ENCODE results near the gene ATP6V0B.
A peak's percentile ranks its signal among the peaks of the same experiment; 100 is the strongest.

The ATP6V0B gene

DNA sequence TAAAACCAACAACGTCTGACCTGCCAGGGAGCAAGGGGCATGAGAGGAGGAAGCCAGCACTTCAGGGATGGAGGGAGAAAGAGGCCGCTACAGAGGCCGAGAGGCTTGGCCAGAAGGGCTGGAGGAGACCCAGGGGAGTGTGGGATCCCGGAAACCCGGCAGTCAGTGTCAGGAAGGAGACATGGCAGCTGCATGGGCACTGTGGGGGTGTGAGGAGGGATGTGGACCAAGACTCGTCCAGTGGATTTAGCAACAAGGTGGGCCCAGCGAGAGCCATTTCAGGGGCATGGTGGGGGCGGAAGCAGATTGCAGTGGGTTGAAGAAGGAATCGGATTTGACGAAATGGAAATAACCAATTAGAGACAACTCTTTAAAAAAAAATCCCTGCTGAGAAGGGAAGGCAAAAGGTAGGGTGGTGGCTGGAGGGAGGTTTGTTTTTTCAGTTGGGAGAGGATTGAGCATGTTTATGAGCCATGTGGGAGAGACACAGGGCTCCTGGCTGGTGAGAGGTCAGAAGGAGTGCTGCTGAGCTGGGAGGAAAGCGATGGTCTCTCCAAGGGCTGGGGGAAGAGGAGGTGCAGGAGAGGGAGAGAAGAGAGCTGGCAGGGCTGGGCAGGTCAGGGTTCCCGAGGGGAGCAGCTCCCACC, 8.6 kb downstream of the ATP6V0B start:
- DNase-seq: no peak
- Histone ChIP-seq H3K4me3 (ENCODE audit: insufficient read depth, low read depth, low read length, poor library complexity, severe bottlenecking) (no peak overlapping the region), H3K36me3 (ENCODE audit: control insufficient read depth, insufficient read depth, low read length) (no peaks in the 10 kb centered on the region), H3K27ac (ENCODE audit: insufficient read depth, low read length, poor library complexity, severe bottlenecking) (no peak overlapping the region), H3K4me1 (ENCODE audit: control insufficient read depth, insufficient read depth, low read length, poor library complexity, severe bottlenecking) (peaks cover 13% of the 10 kb centered on the region), H3K9me3 (ENCODE audit: control insufficient read depth, low read length) (no peaks in the 10 kb centered on the region), H3K27me3 (replicated peaks; ENCODE audit: control insufficient read depth, insufficient read depth, low read length, poor library complexity, severe bottlenecking) (no peaks in the 10 kb centered on the region)

DNA sequence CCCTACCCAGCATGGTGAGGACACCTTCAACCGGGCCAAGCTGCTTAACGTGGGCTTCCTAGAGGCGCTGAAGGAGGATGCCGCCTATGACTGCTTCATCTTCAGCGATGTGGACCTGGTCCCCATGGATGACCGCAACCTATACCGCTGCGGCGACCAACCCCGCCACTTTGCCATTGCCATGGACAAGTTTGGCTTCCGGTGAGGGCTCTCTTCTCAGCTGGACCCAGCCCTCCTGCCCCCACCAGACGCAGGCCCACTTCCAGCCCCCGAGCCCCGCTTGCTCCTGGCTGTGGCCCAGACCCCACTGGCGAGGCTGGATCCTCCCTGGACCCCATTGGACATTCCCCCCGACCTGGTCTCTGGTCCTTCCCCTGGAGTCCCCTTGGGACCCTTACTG, 10.1 kb downstream of the ATP6V0B start:
- Histone ChIP-seq H3K9me3 (ENCODE audit: control insufficient read depth, low read length) (no peaks in the 10 kb centered on the region), H3K36me3 (ENCODE audit: control insufficient read depth, insufficient read depth, low read length) (no peaks in the 10 kb centered on the region), H3K27me3 (replicated peaks; ENCODE audit: control insufficient read depth, insufficient read depth, low read length, poor library complexity, severe bottlenecking) (no peaks in the 10 kb centered on the region), H3K4me3 (ENCODE audit: insufficient read depth, low read depth, low read length, poor library complexity, severe bottlenecking) (no peak overlapping the region), H3K27ac (ENCODE audit: insufficient read depth, low read length, poor library complexity, severe bottlenecking) (no peak overlapping the region), H3K4me1 (ENCODE audit: control insufficient read depth, insufficient read depth, low read length, poor library complexity, severe bottlenecking) (peaks cover 4% of the 10 kb centered on the region)
- DNase-seq: no peak

- Histone ChIP-seq H3K36me3 (ENCODE audit: control insufficient read depth, insufficient read depth, low read length) (no peaks in the 10 kb centered on the region), H3K9me3 (ENCODE audit: control insufficient read depth, low read length) (no peaks in the 10 kb centered on the region), H3K27ac (ENCODE audit: insufficient read depth, low read length, poor library complexity, severe bottlenecking) (no peak overlapping the region), H3K27me3 (replicated peaks; ENCODE audit: control insufficient read depth, insufficient read depth, low read length, poor library complexity, severe bottlenecking) (no peaks in the 10 kb centered on the region), H3K4me1 (ENCODE audit: control insufficient read depth, insufficient read depth, low read length, poor library complexity, severe bottlenecking) (peaks cover 1% of the 10 kb centered on the region), H3K4me3 (ENCODE audit: insufficient read depth, low read depth, low read length, poor library complexity, severe bottlenecking) (no peak overlapping the region)
- DNase-seq: no peak
Measured at GRCh38 chr1:43985984-43986595, 11.3 kb downstream of the ATP6V0B start.

- no peaks in the 10 kb centered on the region for H3K27me3 ChIP-seq (replicated peaks; ENCODE audit: control insufficient read depth, insufficient read depth, low read length, poor library complexity, severe bottlenecking)
- H3K4me1 ChIP-seq (ENCODE audit: control insufficient read depth, insufficient read depth, low read length, poor library complexity, severe bottlenecking): peaks cover 3% of the 10 kb centered on the region
- no peaks in the 10 kb centered on the region for H3K36me3 ChIP-seq (ENCODE audit: control insufficient read depth, insufficient read depth, low read length)
- H3K4me3 ChIP-seq (ENCODE audit: insufficient read depth, low read depth, low read length, poor library complexity, severe bottlenecking): no peak overlapping the region
- no peak for DNase-seq
- no peaks in the 10 kb centered on the region for H3K9me3 ChIP-seq (ENCODE audit: control insufficient read depth, low read length)
- no peak overlapping the region for H3K27ac ChIP-seq (ENCODE audit: insufficient read depth, low read length, poor library complexity, severe bottlenecking)
Measured at GRCh38 chr1:43986712-43987111, 12.0 kb downstream of the ATP6V0B start.

DNA sequence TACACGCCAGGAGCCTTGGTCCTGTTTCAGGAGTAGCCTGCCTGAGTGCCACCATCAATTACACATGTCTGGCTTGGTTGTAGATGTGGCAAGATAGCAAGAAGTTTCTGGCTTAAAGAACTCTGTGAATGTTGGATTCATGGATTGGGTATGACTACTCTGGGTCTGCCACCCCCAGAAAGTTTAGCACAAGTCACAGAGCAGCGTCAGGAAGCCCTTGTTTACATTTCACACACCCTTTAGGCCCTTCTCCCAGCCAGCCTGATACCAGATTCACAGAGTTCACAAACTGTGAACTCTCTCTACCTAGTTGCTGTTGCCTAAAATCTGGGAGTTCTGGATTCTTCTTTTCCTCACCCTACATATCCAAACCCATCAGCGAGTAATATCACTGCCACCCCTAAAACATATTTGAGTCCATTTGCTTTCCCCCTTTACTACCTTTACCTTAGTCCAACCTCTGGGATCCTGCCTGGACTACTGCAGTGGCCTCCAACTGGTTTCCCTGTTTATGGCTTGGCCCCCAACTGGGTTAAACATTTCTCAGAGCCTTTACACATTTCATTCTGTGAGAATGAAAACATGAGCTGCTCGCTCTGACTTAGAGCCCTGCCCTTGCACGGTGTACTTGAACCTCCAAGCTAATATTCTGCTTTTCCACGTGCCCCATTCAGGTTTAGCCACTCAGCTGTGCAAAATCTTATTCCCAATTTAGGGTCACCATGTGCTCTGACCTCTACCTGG, 12.6 kb downstream of the ATP6V0B start:
- Histone ChIP-seq H3K27ac (ENCODE audit: insufficient read depth, low read length, poor library complexity, severe bottlenecking) (no peak overlapping the region), H3K9me3 (ENCODE audit: control insufficient read depth, low read length) (no peaks in the 10 kb centered on the region), H3K36me3 (ENCODE audit: control insufficient read depth, insufficient read depth, low read length) (no peaks in the 10 kb centered on the region), H3K27me3 (replicated peaks; ENCODE audit: control insufficient read depth, insufficient read depth, low read length, poor library complexity, severe bottlenecking) (no peaks in the 10 kb centered on the region), H3K4me1 (ENCODE audit: control insufficient read depth, insufficient read depth, low read length, poor library complexity, severe bottlenecking) (peaks cover 8% of the 10 kb centered on the region), H3K4me3 (ENCODE audit: insufficient read depth, low read depth, low read length, poor library complexity, severe bottlenecking) (no peak overlapping the region)
- no peak for DNase-seq

GRCh38 chr1:43990271-43991199, 15.8 kb downstream of the ATP6V0B start:
- DNase-seq: no peak
- Histone ChIP-seq H3K9me3 (ENCODE audit: control insufficient read depth, low read length) (no peaks in the 10 kb centered on the region), H3K36me3 (ENCODE audit: control insufficient read depth, insufficient read depth, low read length) (no peaks in the 10 kb centered on the region), H3K27me3 (replicated peaks; ENCODE audit: control insufficient read depth, insufficient read depth, low read length, poor library complexity, severe bottlenecking) (no peaks in the 10 kb centered on the region), H3K27ac (ENCODE audit: insufficient read depth, low read length, poor library complexity, severe bottlenecking) (no peak overlapping the region), H3K4me1 (ENCODE audit: control insufficient read depth, insufficient read depth, low read length, poor library complexity, severe bottlenecking) (peaks cover 9% of the 10 kb centered on the region), H3K4me3 (ENCODE audit: insufficient read depth, low read depth, low read length, poor library complexity, severe bottlenecking) (peak overlapping the region; percentile 75)

DNA sequence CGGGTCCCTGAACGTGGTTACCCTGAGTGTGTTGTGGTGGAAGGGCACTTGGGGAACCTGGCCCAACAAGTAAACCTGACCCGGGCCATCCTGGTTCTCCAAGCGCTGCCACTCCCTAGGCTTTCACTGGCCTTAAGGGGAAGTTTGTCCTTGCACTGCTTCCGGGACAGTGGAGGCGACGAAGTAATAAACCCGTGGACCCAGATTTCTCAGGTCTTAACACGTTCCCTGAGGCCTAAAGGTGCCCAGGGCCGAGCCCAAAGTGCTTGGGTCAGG, 16.4 kb downstream of the ATP6V0B start:
- H3K36me3 ChIP-seq (ENCODE audit: control insufficient read depth, insufficient read depth, low read length): no peaks in the 10 kb centered on the region
- peak overlapping the region; percentile 67 for H3K27ac ChIP-seq (ENCODE audit: insufficient read depth, low read length, poor library complexity, severe bottlenecking)
- no peak for DNase-seq
- H3K4me1 ChIP-seq (ENCODE audit: control insufficient read depth, insufficient read depth, low read length, poor library complexity, severe bottlenecking): peaks cover 9% of the 10 kb centered on the region
- H3K9me3 ChIP-seq (ENCODE audit: control insufficient read depth, low read length): no peaks in the 10 kb centered on the region
- H3K27me3 ChIP-seq (replicated peaks; ENCODE audit: control insufficient read depth, insufficient read depth, low read length, poor library complexity, severe bottlenecking): no peaks in the 10 kb centered on the region
- peak overlapping the region; percentile 75 for H3K4me3 ChIP-seq (ENCODE audit: insufficient read depth, low read depth, low read length, poor library complexity, severe bottlenecking)

- Histone ChIP-seq H3K9me3 (ENCODE audit: control insufficient read depth, low read length) (no peaks in the 10 kb centered on the region), H3K4me3 (ENCODE audit: insufficient read depth, low read depth, low read length, poor library complexity, severe bottlenecking) (peak within 1 kb of the TSS; percentile 75), H3K27me3 (replicated peaks; ENCODE audit: control insufficient read depth, insufficient read depth, low read length, poor library complexity, severe bottlenecking) (no peaks in the 10 kb centered on the region), H3K27ac (ENCODE audit: insufficient read depth, low read length, poor library complexity, severe bottlenecking) (peak within 1 kb of the TSS; percentile 67), H3K4me1 (ENCODE audit: control insufficient read depth, insufficient read depth, low read length, poor library complexity, severe bottlenecking) (peaks cover 9% of the 10 kb centered on the region), H3K36me3 (ENCODE audit: control insufficient read depth, insufficient read depth, low read length) (no peaks in the 10 kb centered on the region)
- DNase-seq: peak; percentile 64 to 71 (median 68)
Measured at GRCh38 chr1:43991476-43992231, 16.9 kb downstream of the ATP6V0B start, which contains the start of gene CCDC24. TSS of gene CCDC24 (plus strand) at chr1:43991599. CDS start at chr1:43991879, 280 bp downstream.

GRCh38 chr1:43992232-43992995, 17.7 kb downstream of the ATP6V0B start:
- H3K36me3 ChIP-seq (ENCODE audit: control insufficient read depth, insufficient read depth, low read length): no peaks in the 10 kb centered on the region
- H3K4me3 ChIP-seq (ENCODE audit: insufficient read depth, low read depth, low read length, poor library complexity, severe bottlenecking): peak overlapping the region; percentile 75
- H3K27ac ChIP-seq (ENCODE audit: insufficient read depth, low read length, poor library complexity, severe bottlenecking): no peak overlapping the region
- H3K4me1 ChIP-seq (ENCODE audit: control insufficient read depth, insufficient read depth, low read length, poor library complexity, severe bottlenecking): peaks cover 9% of the 10 kb centered on the region
- DNase-seq: no peak
- H3K9me3 ChIP-seq (ENCODE audit: control insufficient read depth, low read length): no peaks in the 10 kb centered on the region
- H3K27me3 ChIP-seq (replicated peaks; ENCODE audit: control insufficient read depth, insufficient read depth, low read length, poor library complexity, severe bottlenecking): no peaks in the 10 kb centered on the region
